PC-3 (cell line): ENCODE data around the gene RGPD3.
"Not testable (repeated sequence)": the region's sequence is repeated elsewhere in the genome, so short reads cannot be mapped to it uniquely, and the experiment has no call there.

ENCODE experiments used
- EZH2phosphoT487 ChIP-seq: fragments of 300-600 bp; sonication (generic); IDR thresholded peaks from 2 replicates; pipeline ENCODE4 v1.6.1; 2018; ENCODE audit warnings: mild to moderate bottlenecking, antibody characterized with exemption, low read length, borderline replicate concordance
- TF ChIP-seq, protein P1 (sequence below): fragments of 300-600 bp; sonication (generic); conservative IDR thresholded peaks from 2 replicates; pipeline ENCODE4 v1.5.1; 2017; ENCODE audit warnings: antibody characterized with exemption, low read depth, mild to moderate bottlenecking, low read length

DNA sequence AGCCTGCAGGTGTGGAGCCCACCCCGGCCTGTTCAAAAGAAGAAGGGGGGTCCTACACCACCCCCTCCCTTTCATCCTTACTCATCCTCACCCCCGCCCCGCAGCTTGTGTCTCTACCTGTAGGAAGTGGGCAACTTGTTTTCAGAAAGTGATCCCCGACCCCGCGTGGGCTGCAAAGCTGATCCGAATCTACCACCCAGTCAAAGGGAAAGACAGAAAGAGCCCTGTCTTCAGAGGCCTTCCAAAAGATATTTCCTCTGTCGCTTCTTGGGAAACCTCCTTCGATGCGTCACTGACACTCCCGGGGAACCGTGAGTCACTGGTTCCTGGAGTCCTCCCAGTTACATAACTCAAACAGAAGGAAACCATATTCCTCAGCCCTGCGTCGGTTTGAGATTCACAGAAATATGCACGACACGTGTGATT is 43.3 kb upstream of the RGPD3 start:
- TF ChIP-seq, protein P1, sequence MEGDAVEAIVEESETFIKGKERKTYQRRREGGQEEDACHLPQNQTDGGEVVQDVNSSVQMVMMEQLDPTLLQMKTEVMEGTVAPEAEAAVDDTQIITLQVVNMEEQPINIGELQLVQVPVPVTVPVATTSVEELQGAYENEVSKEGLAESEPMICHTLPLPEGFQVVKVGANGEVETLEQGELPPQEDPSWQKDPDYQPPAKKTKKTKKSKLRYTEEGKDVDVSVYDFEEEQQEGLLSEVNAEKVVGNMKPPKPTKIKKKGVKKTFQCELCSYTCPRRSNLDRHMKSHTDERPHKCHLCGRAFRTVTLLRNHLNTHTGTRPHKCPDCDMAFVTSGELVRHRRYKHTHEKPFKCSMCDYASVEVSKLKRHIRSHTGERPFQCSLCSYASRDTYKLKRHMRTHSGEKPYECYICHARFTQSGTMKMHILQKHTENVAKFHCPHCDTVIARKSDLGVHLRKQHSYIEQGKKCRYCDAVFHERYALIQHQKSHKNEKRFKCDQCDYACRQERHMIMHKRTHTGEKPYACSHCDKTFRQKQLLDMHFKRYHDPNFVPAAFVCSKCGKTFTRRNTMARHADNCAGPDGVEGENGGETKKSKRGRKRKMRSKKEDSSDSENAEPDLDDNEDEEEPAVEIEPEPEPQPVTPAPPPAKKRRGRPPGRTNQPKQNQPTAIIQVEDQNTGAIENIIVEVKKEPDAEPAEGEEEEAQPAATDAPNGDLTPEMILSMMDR, result not testable (repeated sequence)
- TF ChIP-seq EZH2phosphoT487, result not testable (repeated sequence)
